ENCODE results near the gene SKIDA1.

SKIDA1 gene

GRCh38 chr10:21499701-21500577 lies 25.5 kb downstream of the SKIDA1 start:
- DNase-seq: no peak

GRCh38 chr10:21498986-21499385 lies 26.5 kb downstream of the SKIDA1 start:
- DNase-seq: no peak

- no peak for DNase-seq
These were observed 27.1 kb downstream of the SKIDA1 start for GRCh38 chr10:21498377-21498776.

GRCh38 chr10:21497177-21497807 lies 28.2 kb downstream of the SKIDA1 start:
- DNase-seq: peak; percentile 24

- DNase-seq: peak; percentile 58
These were observed 28.9 kb downstream of the SKIDA1 start for GRCh38 chr10:21496343-21497176.

GRCh38 chr10:21495752-21496342 lies 29.6 kb downstream of the SKIDA1 start:
- DNase-seq: peak; percentile 90

GRCh38 chr10:21495002-21495751 lies 30.3 kb downstream of the SKIDA1 start:
- no peak for DNase-seq

GRCh38 chr10:21494191-21495001 lies 31.1 kb downstream of the SKIDA1 start:
- DNase-seq: peak; percentile 23

- DNase-seq: no peak
These were observed 31.7 kb downstream of the SKIDA1 start for GRCh38 chr10:21493784-21494183.

- DNase-seq: no peak
These were observed 33.1 kb downstream of the SKIDA1 start for GRCh38 chr10:21492421-21492820.

GRCh38 chr10:21490711-21491105 lies 34.8 kb downstream of the SKIDA1 start:
- DNase-seq: no peak

GRCh38 chr10:21490028-21490710 lies 35.3 kb downstream of the SKIDA1 start:
- DNase-seq: no peak

- no peak for DNase-seq
These were observed 36.5 kb downstream of the SKIDA1 start for GRCh38 chr10:21488957-21489446.

GRCh38 chr10:21488246-21488956 lies 37.1 kb downstream of the SKIDA1 start:
- no peak for DNase-seq

- DNase-seq: no peak
These were observed 37.9 kb downstream of the SKIDA1 start for GRCh38 chr10:21487416-21488180.

GRCh38 chr10:21482821-21483220 lies 42.7 kb downstream of the SKIDA1 start:
- DNase-seq: no peak

GRCh38 chr10:21481407-21481806 lies 44.1 kb downstream of the SKIDA1 start:
- no peak for DNase-seq

- no peak for DNase-seq
These were observed 45.7 kb downstream of the SKIDA1 start for GRCh38 chr10:21479570-21480315.
